K562 (cell line): ENCODE data around the gene ARFIP2. TPM values are rescaled to one million over a fixed set of nuclear protein-coding genes. Genes with fewer than 3 reads are reported as not detected.

ENCODE experiments used
- ATAC-seq: fragments of 200-7000 bp; cut with Tn5 transposase; 3 replicates; pipeline ENCODE4 v1.9.1; 2020; ENCODE audit warnings: moderate library complexity
- BruUV-seq: library from RNA; stranded (reverse); fragments of 400-500 nt; replicated peaks from 2 replicates; lab custom pipeline; 2021; lab: Mats Ljungman, UMichigan
- CTCF ChIA-PET: fragments of 300-600 bp; formaldehyde crosslinking; extraction: SDS; loops from one replicate; lab custom pipeline; 2021; ENCODE audit warnings: low intra/inter-chr PET ratio; lab: Yijun Ruan, JAX
- POLR2A ChIA-PET: fragments of 300-600, 350-650 bp; sonication (Branson Sonifier 250); formaldehyde crosslinking; extraction: SDS; loops from one replicate; lab custom pipeline; 2021; ENCODE audit warnings: antibody characterized with exemption, inconsistent platforms; lab: Yijun Ruan, JAX
- DNase-seq, 4 experiments: peaks; one replicate each; pipeline versions ENCODE4 v3.0.0 to v3.0.0-alpha.2; 2011 to 2018; ENCODE audit warnings: low spot score in 3 of 4, mixed read lengths in 3 of 4; ENCODE audit errors: extremely low read depth in 1 of 4
- FAIRE-seq: peaks from 2 replicates; lab custom pipeline; 2011; peaks lifted over from hg19 to GRCh38; lab: Jason Lieb, UNC
- H2AFZ ChIP-seq: 2 replicates; pipeline ENCODE4 v1.6.0; 2011; ENCODE audit warnings: low read depth, low read length, control low read depth, inconsistent platforms
- H3K27ac ChIP-seq: fragments of 200-600 bp; 3 replicates; pipeline ENCODE4 v1.8.0; 2011; ENCODE audit warnings: low read depth, mild to moderate bottlenecking, control low read depth, inconsistent platforms, low read length, moderate library complexity, mixed read lengths; ENCODE audit errors: extremely low read depth
- H3K27me3 ChIP-seq, 2 experiments: fragments of 300-600 bp in 1 of 2; 2 replicates in 1 of 2; 3 replicates in 1 of 2; pipeline versions ENCODE4 v1.6.0 to v1.8.0; 2011; ENCODE audit warnings: inconsistent platforms in 2 of 2, low read length in 2 of 2, mild to moderate bottlenecking in 1 of 2, mixed read lengths in 1 of 2, moderate library complexity in 1 of 2; ENCODE audit not compliant: control insufficient read depth in 2 of 2, insufficient read depth in 2 of 2
- H3K36me3 ChIP-seq: fragments of 300-600 bp; 3 replicates; pipeline ENCODE4 v1.8.0; 2011; ENCODE audit warnings: mild to moderate bottlenecking, low read length, inconsistent platforms; ENCODE audit not compliant: control insufficient read depth, insufficient read depth
- H3K4me1 ChIP-seq, 2 experiments: fragments of 200-600 bp in 1 of 2; replicated peaks in 1 of 2; 2 replicates in 1 of 2; 3 replicates in 1 of 2; pipeline versions ENCODE4 v1.5.1 to v1.8.0; 2011; ENCODE audit warnings: inconsistent platforms in 2 of 2, low read length in 2 of 2, mild to moderate bottlenecking in 1 of 2, mixed read lengths in 1 of 2, moderate library complexity in 1 of 2; ENCODE audit not compliant: control insufficient read depth in 2 of 2, insufficient read depth in 2 of 2
- H3K4me2 ChIP-seq: 2 replicates; pipeline ENCODE4 v1.6.1; 2011; ENCODE audit warnings: low read length, control low read depth, inconsistent platforms, mixed read lengths; ENCODE audit not compliant: insufficient read depth
- H3K4me3 ChIP-seq: fragments of 200-600 bp; sonication (generic), shearing (Covaris generic); 2 replicates; pipeline ENCODE4 v1.5.1; 2016; ENCODE audit warnings: control low read depth, inconsistent platforms
- H3K79me2 ChIP-seq: fragments of 200-600 bp; 3 replicates; pipeline ENCODE4 v1.8.0; 2011; ENCODE audit warnings: low read length, inconsistent platforms; ENCODE audit not compliant: control insufficient read depth, insufficient read depth
- H3K9ac ChIP-seq, 2 experiments: 2 replicates each; pipeline versions ENCODE4 v1.6.0 to v1.6.1; 2011; ENCODE audit warnings: low read depth in 2 of 2, low read length in 2 of 2, control low read depth in 1 of 2, inconsistent platforms in 1 of 2, mild to moderate bottlenecking in 1 of 2, mixed read lengths in 1 of 2; ENCODE audit not compliant: insufficient read depth in 1 of 2
- H3K9me1 ChIP-seq: one replicate; pipeline ENCODE4 v1.6.0; 2011; ENCODE audit warnings: inconsistent platforms, mild to moderate bottlenecking, low read length, moderate library complexity; ENCODE audit not compliant: control insufficient read depth, insufficient read depth
- H3K9me3 ChIP-seq: replicated peaks from 2 replicates; pipeline ENCODE4 v1.5.1; 2011; ENCODE audit warnings: low read depth, low read length, inconsistent platforms; ENCODE audit not compliant: control insufficient read depth, insufficient read depth
- H4K20me1 ChIP-seq: replicated peaks from 2 replicates; pipeline ENCODE4 v1.6.1; 2011; ENCODE audit warnings: low read length, inconsistent platforms, mixed read lengths; ENCODE audit not compliant: control insufficient read depth, insufficient read depth
- NR2C1 ChIP-seq, 2 experiments: fragments of 450-650 bp; IDR thresholded peaks; 2 replicates each; pipeline ENCODE4 v1.6.1; 2017; ENCODE audit warnings: mild to moderate bottlenecking in 2 of 2, antibody characterized with exemption in 1 of 2, inconsistent platforms in 1 of 2, missing compliant biosample characterization in 1 of 2, missing genetic modification characterization in 1 of 2
- RFX1 ChIP-seq: fragments of 450-650 bp; IDR thresholded peaks from 2 replicates; pipeline ENCODE4 v1.6.1; 2016; ENCODE audit warnings: mild to moderate bottlenecking, moderate library complexity
- WGBS: fragments of 100-300 bp; shearing (Covaris generic); methylation state at CpG from one replicate; pipeline ENCODE4 v1.1.6; 2016; ENCODE audit warnings: low coverage, mixed read lengths; ENCODE audit not compliant: insufficient coverage; ENCODE audit errors: missing lambda C conversion rate; 5-methylcytosine and 5-hydroxymethylcytosine counted together
- in situ Hi-C: fragments of 300-500 bp; cut with MboI; formaldehyde crosslinking; loops from 4 replicates; pipeline ENCODE4 v1.15.0; 2018; ENCODE audit warnings: inconsistent platforms, mixed read lengths
- intact Hi-C: fragments of 100-400 bp; cut with micrococcal nuclease; formaldehyde crosslinking; loops from 2 replicates; pipeline ENCODE4 v1.14.2; 2022
- polyA plus RNA-seq, 8 experiments: library from polyadenylated mRNA; depleted of rRNA in 4 of 8; stranded (reverse) in 5 of 8; unstranded in 3 of 8; fragments of >200 nt; fragmentation: Nextera tagmentation in 2 of 8; fragmentation: Illumina TruSeq in 1 of 8; extraction: Ambion mirVana in 2 of 8; extraction: Trizol in 1 of 8; gene quantifications; 2 replicates each; pipeline versions ENCODE4 v1.2.1 to v1.2.3, GENCODE V29; 2011 to 2014; ENCODE audit warnings: inconsistent platforms in 1 of 8, missing spikeins in 1 of 8
- total RNA-seq, 7 experiments: library from RNA; depleted of rRNA in 6 of 7; stranded (reverse); fragments of >200 nt in 6 of 7; fragmentation: Illumina TruSeq in 2 of 7; extraction: Trizol in 2 of 7; gene quantifications; 2 replicates each; pipeline versions ENCODE4 v1.2.1 to v1.2.3, GENCODE V29; 2011 to 2021; ENCODE audit warnings: low replicate concordance in 1 of 7
- TF ChIP-seq, protein P1 (sequence below): IDR thresholded peaks from 2 replicates; pipeline ENCODE4 v1.6.1; 2014; ENCODE audit warnings: antibody characterized with exemption

ARFIP2 gene
- total and polyA plus RNA-seq, 9 of the 15 experiments (the other 6 are each of a cell fraction or from before 2014, with no cell fraction given): 11.8 to 74.1 (median 41.0) TPM

DNA sequence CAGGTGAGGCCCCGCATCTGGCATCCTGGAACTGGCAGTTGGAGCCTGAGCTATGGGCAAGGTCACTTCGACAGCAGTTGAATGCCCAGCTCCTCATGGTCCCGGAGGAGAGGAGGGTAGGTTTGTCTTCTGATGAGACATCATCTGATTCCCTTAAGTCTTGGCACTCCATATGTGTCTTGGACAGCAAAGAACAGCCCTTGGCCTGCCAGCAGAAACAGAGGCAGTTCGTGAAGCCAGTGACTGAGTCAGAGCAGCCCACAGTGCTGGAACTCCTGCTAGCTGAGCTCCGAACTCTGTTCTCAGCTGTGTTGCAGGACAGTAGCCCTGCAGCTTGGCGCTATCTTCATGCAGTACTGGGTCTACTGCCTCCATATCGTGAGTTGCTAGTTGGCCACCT, 17.0 kb upstream of the ARFIP2 start:
- H3K4me2 ChIP-seq: no peak overlapping the region
- no peaks in the 10 kb centered on the region for H3K27me3 ChIP-seq
- DNase-seq (no peak), FAIRE-seq (no peak), ATAC-seq (no peak)
- peak overlapping the region in 1 of 2 experiments; percentile 60; a peak in 1 of 4 replicates for H3K9ac ChIP-seq
- TF ChIP-seq NR2C1 (IDR thresholded peaks at IDR 0.05) (no peak), NR2C1 (tag; IDR thresholded peaks at IDR 0.05) (no peak), RFX1 (no peak)
- TF ChIP-seq, protein P1, sequence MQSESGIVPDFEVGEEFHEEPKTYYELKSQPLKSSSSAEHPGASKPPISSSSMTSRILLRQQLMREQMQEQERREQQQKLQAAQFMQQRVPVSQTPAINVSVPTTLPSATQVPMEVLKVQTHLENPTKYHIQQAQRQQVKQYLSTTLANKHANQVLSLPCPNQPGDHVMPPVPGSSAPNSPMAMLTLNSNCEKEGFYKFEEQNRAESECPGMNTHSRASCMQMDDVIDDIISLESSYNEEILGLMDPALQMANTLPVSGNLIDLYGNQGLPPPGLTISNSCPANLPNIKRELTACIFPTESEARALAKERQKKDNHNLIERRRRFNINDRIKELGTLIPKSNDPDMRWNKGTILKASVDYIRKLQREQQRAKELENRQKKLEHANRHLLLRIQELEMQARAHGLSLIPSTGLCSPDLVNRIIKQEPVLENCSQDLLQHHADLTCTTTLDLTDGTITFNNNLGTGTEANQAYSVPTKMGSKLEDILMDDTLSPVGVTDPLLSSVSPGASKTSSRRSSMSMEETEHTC: no peak
- H3K4me3 ChIP-seq: no peak overlapping the region
- no TSS peak for BruUV-seq
- no peak overlapping the region for H3K27ac ChIP-seq
- intact Hi-C loops: no loop called here
- H4K20me1 ChIP-seq: peaks cover 4% of the 10 kb centered on the region; the same call in 1 of the 2 replicates
- H3K36me3 ChIP-seq: peaks cover 39% of the 10 kb centered on the region; the same call in 2 of the 3 replicates
- WGBS: 66% methylated on average over 5 of the region's 7 CpGs
- in situ Hi-C loops: no loop called here
- no peaks in the 10 kb centered on the region for H3K9me3 ChIP-seq
- no peaks in the 10 kb centered on the region for H3K79me2 ChIP-seq
- H3K4me1 ChIP-seq: no peaks in the 10 kb centered on the region
- ChIA-PET POLR2A (interaction anchor here (0.6 to 5.1 kb wide), 8 partner anchors 10 to 119 kb away, joined by 3 to 33 read pairs (median 3); no protein-coding TSS in a partner anchor), CTCF (no interaction called here)
- H3K9me1 ChIP-seq: no peaks in the 10 kb centered on the region
- H2AFZ ChIP-seq: no peak overlapping the region
